Stimulated activated CD8-positive, alpha-beta memory T cell treated with anti-CD3 and anti-CD28 coated beads, Interleukin-15, amount 100 ng/mL, for 48 hours (primary cell): ENCODE data around the gene MPO.

Source experiments
- DNase-seq, 2 donors: peaks; one replicate each; pipeline ENCODE4 v3.0.0-alpha.2; 2020; ENCODE audit warnings: low read depth in 2 of 2

Gene MPO

GRCh38 chr17:58306131-58306951 is 25.6 kb upstream of the MPO start:
- DNase-seq: no peak

- no peak for DNase-seq
Measured at GRCh38 chr17:58305626-58306025, 24.9 kb upstream of the MPO start.

GRCh38 chr17:58304750-58305486 is 24.2 kb upstream of the MPO start:
- DNase-seq: no peak

- peak in 1 of 2 donors; percentile 40 for DNase-seq
Measured at GRCh38 chr17:58303971-58304749, 23.4 kb upstream of the MPO start.

DNA sequence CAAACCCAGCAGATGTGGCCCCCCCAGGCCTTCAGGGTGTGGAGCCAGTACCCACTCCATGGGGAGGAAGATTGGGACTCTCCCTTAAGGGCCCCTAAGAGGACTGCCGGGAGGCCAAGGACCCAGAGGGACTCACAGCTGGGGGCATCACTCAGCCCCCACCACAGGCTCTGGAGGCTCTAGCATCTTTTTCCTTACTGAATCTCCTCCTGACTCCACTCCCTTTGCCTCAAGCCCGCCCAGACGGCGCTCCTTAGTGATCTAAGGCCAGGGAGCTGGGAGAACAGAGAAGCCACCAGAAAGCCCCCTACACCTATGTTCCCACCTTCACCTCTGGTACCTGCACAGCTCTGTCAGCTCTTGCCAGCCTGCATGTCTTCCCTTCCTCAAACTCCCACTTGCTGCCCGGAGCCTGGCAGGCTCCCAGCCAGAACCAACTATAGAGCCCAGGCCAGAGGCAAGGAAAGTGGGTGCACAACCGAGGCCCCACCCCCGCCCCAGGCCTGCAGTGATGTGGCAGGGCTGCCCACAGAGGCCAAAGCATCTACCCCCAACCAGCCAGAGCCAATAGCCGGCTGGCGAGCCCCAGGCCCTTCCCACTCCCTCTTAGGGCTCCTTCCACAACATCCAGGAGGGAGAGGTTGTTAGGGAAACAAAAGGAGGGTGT is 22.3 kb upstream of the MPO start:
- no peak for DNase-seq

DNA sequence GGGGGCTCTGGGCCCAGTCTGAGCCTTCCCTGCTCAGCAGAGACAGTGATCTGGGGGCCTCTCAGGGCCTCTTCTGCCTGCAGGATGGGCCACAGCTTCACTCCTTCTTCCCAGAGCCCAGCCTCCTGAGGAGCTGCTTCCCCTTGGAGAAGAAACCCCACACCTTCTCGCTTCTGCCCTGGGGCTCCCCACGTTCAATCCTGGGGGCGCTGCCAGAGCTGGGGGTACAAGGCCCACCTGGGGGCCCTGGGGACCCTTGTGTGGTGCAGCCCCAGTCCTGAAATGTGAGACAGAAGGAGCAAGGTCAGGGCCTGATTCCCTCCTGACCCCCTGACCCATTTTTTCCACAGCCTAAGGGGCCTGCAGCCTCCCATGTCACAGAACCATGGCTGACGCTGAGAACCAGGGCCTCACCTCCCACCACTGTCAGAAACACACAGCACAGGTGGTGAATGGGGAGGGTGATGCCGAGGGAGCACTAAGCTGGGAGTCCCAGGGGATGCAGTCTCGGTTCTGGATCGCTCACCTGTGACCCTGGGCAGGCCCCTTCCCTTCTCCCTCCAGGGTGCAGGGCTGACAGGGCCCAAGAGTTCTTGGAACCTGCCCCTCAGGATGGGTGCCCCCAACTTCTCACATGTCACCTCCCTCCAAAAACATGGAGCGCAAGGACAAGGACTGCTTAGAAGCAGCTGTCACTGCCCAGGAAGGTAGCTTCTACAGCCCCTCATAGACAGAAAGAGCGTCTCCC is 21.6 kb upstream of the MPO start:
- DNase-seq: no peak

DNA sequence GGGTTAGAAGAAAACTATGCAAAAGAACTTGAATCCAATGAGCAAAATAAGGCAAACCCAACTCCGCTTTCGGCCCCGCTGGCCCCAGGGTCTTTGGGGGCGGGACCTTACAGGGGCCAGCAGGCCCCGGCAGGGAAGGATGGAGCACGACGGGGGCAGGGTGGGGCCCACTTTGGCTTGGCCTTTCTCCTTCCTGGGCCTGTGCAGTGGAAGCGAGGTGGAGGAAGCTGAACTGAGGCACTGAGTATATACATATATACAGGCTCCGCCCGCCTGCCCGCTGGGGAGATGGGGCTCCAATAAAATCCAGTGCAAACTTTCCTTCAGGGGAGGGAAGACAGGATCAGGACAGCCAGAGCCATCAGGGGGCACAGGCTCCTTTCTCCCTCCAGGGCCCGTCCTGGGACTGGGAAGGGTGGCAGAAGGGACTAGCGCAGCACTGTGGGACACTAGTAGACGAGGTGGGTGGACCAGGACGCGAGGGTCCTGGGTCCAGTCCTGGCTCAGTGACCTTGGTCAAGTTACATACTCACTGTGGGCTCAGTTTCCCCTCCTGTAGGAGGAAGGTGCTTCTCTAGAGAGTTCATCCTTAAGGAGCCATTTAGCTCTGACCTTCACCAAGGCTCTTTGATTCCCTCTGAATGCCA is 20.9 kb upstream of the MPO start:
- DNase-seq: no peak

DNA sequence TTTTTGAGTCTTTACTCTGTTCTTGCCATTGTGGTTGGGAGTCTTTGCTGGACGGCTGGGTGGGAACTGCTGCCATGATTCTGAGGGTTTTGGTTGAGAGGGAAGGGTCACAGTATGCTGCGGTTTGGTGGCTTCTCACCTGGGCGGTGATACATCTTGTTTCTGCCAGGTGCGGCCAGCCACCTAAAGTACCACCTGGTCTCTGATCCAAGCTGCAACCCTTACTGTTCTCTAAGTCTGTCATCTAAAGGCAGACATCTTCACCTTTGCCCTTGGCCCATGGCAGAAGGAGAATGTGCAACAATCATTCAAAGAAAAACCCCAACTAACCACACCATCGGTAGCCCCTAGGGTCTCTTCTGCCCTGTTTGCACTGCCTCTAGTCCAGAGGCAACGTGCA is 19.6 kb upstream of the MPO start:
- no peak for DNase-seq

DNA sequence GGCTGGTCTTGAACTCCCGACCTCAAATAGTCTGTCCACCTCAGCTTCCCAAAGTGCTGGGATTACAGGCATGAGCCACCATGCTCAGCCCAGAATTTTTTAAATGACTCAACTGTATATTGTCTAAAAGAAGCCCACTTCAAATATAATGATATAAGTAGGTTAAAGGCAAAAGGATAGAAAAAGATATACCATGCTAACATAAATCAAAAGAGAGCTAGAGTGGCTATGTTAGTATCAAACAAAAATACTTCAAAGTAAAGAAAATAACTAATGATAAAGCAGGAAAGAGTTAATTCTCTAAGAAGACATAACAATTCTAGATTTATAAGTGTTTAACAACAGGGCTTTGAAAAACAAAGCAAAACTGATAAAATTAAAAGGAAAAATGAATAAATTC is 13.3 kb upstream of the MPO start:
- DNase-seq: no peak

DNA sequence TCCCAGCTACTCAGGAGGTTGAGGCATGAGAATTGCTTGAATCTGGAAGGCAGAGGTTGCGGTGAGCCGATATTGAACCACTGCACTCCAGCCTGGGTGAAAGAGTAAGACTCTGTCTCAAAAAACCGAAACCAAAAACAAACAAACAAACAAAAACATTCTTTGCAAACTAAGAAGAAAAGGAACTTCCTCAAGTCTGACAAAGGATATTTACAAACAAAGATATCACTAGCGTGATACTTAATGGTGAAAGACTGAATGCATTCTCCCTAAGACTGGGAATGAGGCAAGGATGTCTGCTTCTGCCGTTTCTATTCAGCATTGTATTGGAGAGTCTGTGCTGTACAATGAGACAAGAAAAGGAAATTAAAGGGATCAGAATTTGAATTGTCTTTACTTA is 10.5 kb upstream of the MPO start:
- no peak for DNase-seq

GRCh38 chr17:58289869-58290268 is 9.1 kb upstream of the MPO start:
- no peak for DNase-seq

- DNase-seq: no peak
Measured at GRCh38 chr17:58285422-58285810, 4.7 kb upstream of the MPO start.

GRCh38 chr17:58284613-58285421 is 4.1 kb upstream of the MPO start:
- no peak for DNase-seq

GRCh38 chr17:58283674-58284612 is 3.2 kb upstream of the MPO start:
- DNase-seq: no peak

DNA sequence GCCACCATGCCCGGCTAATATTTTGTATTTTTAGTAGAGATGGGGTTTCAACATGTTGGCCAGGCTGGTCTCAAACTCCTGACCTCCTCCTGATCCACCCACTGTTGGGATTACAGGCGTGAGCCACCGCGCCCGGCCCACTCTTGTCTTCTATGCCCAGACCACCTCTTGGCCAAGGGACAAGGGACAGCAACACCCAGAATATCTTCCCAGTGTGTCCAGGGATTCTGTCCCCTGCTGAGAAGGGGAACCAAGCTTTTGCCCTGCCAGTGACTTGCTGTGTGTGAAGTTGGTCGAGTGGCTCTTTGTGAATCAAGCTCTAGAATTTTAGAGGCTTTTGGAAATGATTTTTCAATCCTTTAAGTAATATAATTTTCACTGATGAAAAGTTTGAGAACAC is 1.7 kb upstream of the MPO start:
- no peak for DNase-seq

DNA sequence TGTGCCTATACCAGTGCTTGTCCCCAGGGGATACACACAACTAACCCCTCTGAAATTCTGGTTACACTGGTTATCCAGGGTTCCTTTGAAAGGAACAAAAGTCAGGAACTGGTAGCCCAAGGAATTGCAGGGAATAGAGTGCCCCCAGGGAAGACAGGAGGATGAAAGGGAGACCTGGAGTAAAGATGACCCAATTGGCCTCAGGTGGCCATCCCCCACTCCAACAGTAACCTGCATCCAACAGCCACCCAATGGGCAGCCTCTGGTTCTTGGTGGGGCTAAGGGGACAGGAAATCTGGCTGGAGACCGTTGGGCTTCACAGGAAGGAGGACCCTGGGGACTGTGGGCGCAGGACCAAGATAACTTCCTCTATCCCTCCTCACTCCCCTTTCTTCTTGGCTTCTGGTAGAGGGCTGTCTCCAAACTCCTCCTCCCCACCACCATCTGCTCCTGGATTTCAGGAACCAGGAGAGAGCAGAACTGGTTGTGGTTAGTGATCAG is 826 bp upstream of the MPO start:
- DNase-seq: no peak

GRCh38 chr17:58279736-58280479 is 827 bp downstream of the MPO start:
- no peak for DNase-seq
